H9 (cell line): ENCODE results near the gene CTCF. TPM values are rescaled to one million over a fixed set of nuclear protein-coding genes. Genes with fewer than 3 reads are reported as not detected.
A peak's percentile ranks its signal among the peaks of the same experiment; 100 is the strongest.

Experiments used
- DNase-seq: peaks from one replicate; pipeline ENCODE4 v3.0.0-alpha.2; 2017
- H2AFZ ChIP-seq: one replicate; pipeline ENCODE4 v1.6.1; 2013; ENCODE audit warnings: mild to moderate bottlenecking, low read length, control low read depth, moderate library complexity
- H2AK5ac ChIP-seq: 2 replicates; pipeline ENCODE4 v1.6.1; 2013; ENCODE audit warnings: low read length, control low read depth, mixed read lengths; ENCODE audit not compliant: insufficient read length
- H2BK120ac ChIP-seq: one replicate; pipeline ENCODE4 v1.6.1; 2013; ENCODE audit warnings: low read depth, mild to moderate bottlenecking, low read length, control low read depth, inconsistent platforms; ENCODE audit not compliant: poor library complexity, severe bottlenecking
- H2BK12ac ChIP-seq: 2 replicates; pipeline ENCODE4 v1.6.1; 2013; ENCODE audit warnings: low read length, control low read depth, mixed read lengths, low read depth; ENCODE audit not compliant: insufficient read length
- H2BK15ac ChIP-seq: 2 replicates; pipeline ENCODE4 v1.6.1; 2013; ENCODE audit warnings: low read depth, low read length, control low read depth
- H2BK20ac ChIP-seq: one replicate; pipeline ENCODE4 v1.6.1; 2013; ENCODE audit warnings: low read depth, mild to moderate bottlenecking, low read length, control low read depth, inconsistent platforms; ENCODE audit not compliant: poor library complexity, severe bottlenecking
- H2BK5ac ChIP-seq: 2 replicates; pipeline ENCODE4 v1.6.1; 2013; ENCODE audit warnings: low read length, control low read depth, mixed read lengths; ENCODE audit not compliant: insufficient read length
- H3K14ac ChIP-seq: 2 replicates; pipeline ENCODE4 v1.6.1; 2013; ENCODE audit warnings: low read length, control low read depth; ENCODE audit not compliant: insufficient read depth
- H3K18ac ChIP-seq: 2 replicates; pipeline ENCODE4 v1.6.1; 2013; ENCODE audit warnings: low read depth, mild to moderate bottlenecking, mixed read lengths, low read length, control low read depth; ENCODE audit not compliant: insufficient read length
- H3K23ac ChIP-seq: 2 replicates; pipeline ENCODE4 v1.6.1; 2013; ENCODE audit warnings: low read length, control low read depth, mixed read lengths, low read depth; ENCODE audit not compliant: insufficient read length
- H3K23me2 ChIP-seq: 2 replicates; pipeline ENCODE4 v1.6.1; 2013; ENCODE audit warnings: low read depth, mild to moderate bottlenecking, mixed read lengths, low read length, control low read depth; ENCODE audit not compliant: insufficient read length, poor library complexity, severe bottlenecking
- H3K27ac ChIP-seq: 2 replicates; pipeline ENCODE4 v1.5.1; 2013; ENCODE audit warnings: low read length, control low read depth, mixed read lengths, low read depth; ENCODE audit not compliant: insufficient read length
- H3K27me3 ChIP-seq: 2 replicates; pipeline ENCODE4 v1.6.1; 2013; ENCODE audit warnings: low read length, control low read depth, inconsistent platforms; ENCODE audit not compliant: insufficient read depth
- H3K4ac ChIP-seq: 2 replicates; pipeline ENCODE4 v1.6.1; 2013; ENCODE audit warnings: low read depth, mild to moderate bottlenecking, control low read depth, inconsistent platforms, low read length, moderate library complexity
- H3K4me1 ChIP-seq: 2 replicates; pipeline ENCODE4 v1.6.1; 2013; ENCODE audit warnings: low read length, control low read depth, inconsistent platforms; ENCODE audit not compliant: insufficient read depth
- H3K4me2 ChIP-seq: 2 replicates; pipeline ENCODE4 v1.6.1; 2013; ENCODE audit warnings: low read length, control low read depth, mixed read lengths; ENCODE audit not compliant: insufficient read length, insufficient read depth
- H3K56ac ChIP-seq: 2 replicates; pipeline ENCODE4 v1.6.1; 2013; ENCODE audit warnings: low read depth, mild to moderate bottlenecking, mixed read lengths, low read length, control low read depth; ENCODE audit not compliant: insufficient read length
- H3K79me1 ChIP-seq: 2 replicates; pipeline ENCODE4 v1.6.1; 2013; ENCODE audit warnings: low read depth, mild to moderate bottlenecking, moderate library complexity, low read length, control low read depth, inconsistent platforms; ENCODE audit not compliant: insufficient read depth, poor library complexity, severe bottlenecking
- H3K79me2 ChIP-seq: 2 replicates; pipeline ENCODE4 v1.6.1; 2013; ENCODE audit warnings: low read length, control low read depth, inconsistent platforms; ENCODE audit not compliant: insufficient read depth
- H3K9ac ChIP-seq: 2 replicates; pipeline ENCODE4 v1.6.1; 2013; ENCODE audit warnings: low read length, control low read depth, mixed read lengths; ENCODE audit not compliant: insufficient read length; ENCODE audit errors: extremely low read depth
- H3K9me3 ChIP-seq: one replicate; pipeline ENCODE4 v1.6.1; 2013; ENCODE audit warnings: low read depth, low read length, inconsistent platforms; ENCODE audit not compliant: control insufficient read depth
- H3T11ph ChIP-seq: one replicate; pipeline ENCODE4 v1.6.1; 2013; ENCODE audit warnings: mild to moderate bottlenecking, low read length, control low read depth, inconsistent platforms
- H4K20me1 ChIP-seq: one replicate; pipeline ENCODE4 v1.6.1; 2013; ENCODE audit not compliant: control insufficient read depth, insufficient read length, insufficient read depth
- H4K5ac ChIP-seq: 2 replicates; pipeline ENCODE4 v1.6.1; 2013; ENCODE audit warnings: low read depth, mild to moderate bottlenecking, mixed read lengths, low read length, control low read depth; ENCODE audit not compliant: insufficient read length
- H4K8ac ChIP-seq: replicated peaks from 2 replicates; pipeline ENCODE4 v1.6.1; 2013; ENCODE audit warnings: low read length, control low read depth, mixed read lengths, low read depth; ENCODE audit not compliant: insufficient read length
- H4K91ac ChIP-seq: 2 replicates; pipeline ENCODE4 v1.6.1; 2013; ENCODE audit warnings: low read depth, mild to moderate bottlenecking, moderate library complexity, mixed read lengths, low read length, control low read depth; ENCODE audit not compliant: insufficient read length
- H3K27ac Mint-ChIP-seq, 3 experiments: 2 replicates in 2 of 3; 3 replicates in 1 of 3; pipeline ENCODE4 v1.8.0; 2020 to 2021; ENCODE audit warnings: mixed read lengths in 3 of 3, mild to moderate bottlenecking in 1 of 3, moderate library complexity in 1 of 3
- H3K27me3 Mint-ChIP-seq: 2 replicates; pipeline ENCODE4 v1.8.0; 2021; ENCODE audit warnings: low read depth, mild to moderate bottlenecking, moderate library complexity, mixed read lengths
- H3K36me3 Mint-ChIP-seq, 3 experiments: 2 replicates in 2 of 3; 3 replicates in 1 of 3; pipeline ENCODE4 v1.8.0; 2020 to 2021; ENCODE audit warnings: low read depth in 3 of 3, mixed read lengths in 3 of 3; ENCODE audit not compliant: insufficient read depth in 1 of 3
- H3K4me1 Mint-ChIP-seq, 2 experiments: 2 replicates each; pipeline ENCODE4 v1.8.0; 2020; ENCODE audit warnings: mixed read lengths in 2 of 2
- H3K4me3 Mint-ChIP-seq, 2 experiments: 2 replicates in 1 of 2; 3 replicates in 1 of 2; pipeline ENCODE4 v1.8.0; 2020 to 2021; ENCODE audit warnings: mild to moderate bottlenecking in 2 of 2, mixed read lengths in 2 of 2, moderate library complexity in 1 of 2
- H3K9me3 Mint-ChIP-seq, 2 experiments: 2 replicates in 1 of 2; 3 replicates in 1 of 2; pipeline ENCODE4 v1.8.0; 2020; ENCODE audit warnings: mild to moderate bottlenecking in 2 of 2, mixed read lengths in 2 of 2, moderate library complexity in 1 of 2
- WGBS: extraction: QIAGEN DNeasy Blood & Tissue Kit; methylation state at CpG from one replicate; pipeline ENCODE4 v1.1.7; 2013; ENCODE audit warnings: missing lambda C conversion rate, low lambda C conversion rate, mixed read lengths; ENCODE audit not compliant: insufficient read length; ENCODE audit errors: extremely low coverage; 5-methylcytosine and 5-hydroxymethylcytosine counted together
- total RNA-seq: library from RNA; stranded (reverse); gene quantifications from 2 replicates; pipeline ENCODE4 v1.2.1, GENCODE V29; 2021
- TF ChIP-seq, protein P1 (sequence below): fragments of 200-600 bp; sonication (generic); conservative IDR thresholded peaks from 3 replicates; pipeline ENCODE4 v1.8.0; 2021; ENCODE audit warnings: antibody characterized with exemption, mild to moderate bottlenecking

Gene CTCF
- total RNA-seq, 1 experiment from 2014 or later, result 87.3 TPM

DNA sequence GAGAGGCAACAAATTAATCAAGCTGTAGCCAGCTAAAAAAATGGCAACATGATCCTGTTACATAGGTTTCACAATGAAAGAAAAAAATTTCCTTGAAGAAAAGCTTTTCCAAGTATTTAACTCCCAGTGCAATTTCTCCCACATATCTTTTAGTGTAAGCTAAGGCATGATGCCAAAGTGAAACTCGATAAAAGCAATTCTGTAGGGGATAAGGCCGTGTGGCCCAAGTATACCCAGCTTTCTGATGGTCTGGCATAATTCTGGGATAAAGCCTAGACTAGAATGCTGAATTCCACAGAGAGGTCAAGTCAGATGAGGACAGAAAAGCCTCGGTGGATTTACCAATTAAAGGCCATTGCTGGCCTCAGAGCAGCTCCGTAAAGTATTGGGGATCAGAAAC is 36.2 kb downstream of the CTCF start:
- Histone ChIP-seq H3K79me2 (peaks cover 9% of the 10 kb centered on the region; the same call in 1 of the 2 replicates), H3K4me2 (no peak overlapping the region), H2AK5ac (no peak overlapping the region), H4K5ac (no peak overlapping the region), H3K9ac (no peak overlapping the region), H2BK12ac (no peak overlapping the region), H2BK5ac (no peak overlapping the region), H4K20me1 (no peaks in the 10 kb centered on the region), H3K27me3 (no peaks in the 10 kb centered on the region), H4K8ac (no peak overlapping the region), H4K91ac (no peak overlapping the region), H3K27ac (no peak overlapping the region), H2AFZ (no peak overlapping the region), H3K23me2 (no peaks in the 10 kb centered on the region), H3K4me1 (peaks cover 9% of the 10 kb centered on the region), H3K9me3 (no peaks in the 10 kb centered on the region), H2BK120ac (no peak overlapping the region), H3K23ac (no peak overlapping the region), H3K79me1 (no peaks in the 10 kb centered on the region), H3T11ph (no peak overlapping the region), H3K14ac (no peak overlapping the region), H2BK20ac (no peak overlapping the region), H2BK15ac (no peak overlapping the region), H3K56ac (no peak overlapping the region), H3K4ac (no peak overlapping the region), H3K18ac (no peak overlapping the region)
- Mint-ChIP-seq H3K27me3 (no peaks in the 10 kb centered on the region), H3K27ac (peak overlapping the region in 2 of 3 experiments; percentile 35 to 84; a peak in 4 of 7 replicates), H3K4me3 (no peak overlapping the region), H3K36me3 (peaks cover 4 to 18% (median 12%) of the 10 kb centered on the region in 3 experiments; a peak in 5 of 7 replicates), H3K9me3 (no peaks in the 10 kb centered on the region), H3K4me1 (peaks cover 35 to 49% of the 10 kb centered on the region in 2 experiments)
- TF ChIP-seq, protein P1, sequence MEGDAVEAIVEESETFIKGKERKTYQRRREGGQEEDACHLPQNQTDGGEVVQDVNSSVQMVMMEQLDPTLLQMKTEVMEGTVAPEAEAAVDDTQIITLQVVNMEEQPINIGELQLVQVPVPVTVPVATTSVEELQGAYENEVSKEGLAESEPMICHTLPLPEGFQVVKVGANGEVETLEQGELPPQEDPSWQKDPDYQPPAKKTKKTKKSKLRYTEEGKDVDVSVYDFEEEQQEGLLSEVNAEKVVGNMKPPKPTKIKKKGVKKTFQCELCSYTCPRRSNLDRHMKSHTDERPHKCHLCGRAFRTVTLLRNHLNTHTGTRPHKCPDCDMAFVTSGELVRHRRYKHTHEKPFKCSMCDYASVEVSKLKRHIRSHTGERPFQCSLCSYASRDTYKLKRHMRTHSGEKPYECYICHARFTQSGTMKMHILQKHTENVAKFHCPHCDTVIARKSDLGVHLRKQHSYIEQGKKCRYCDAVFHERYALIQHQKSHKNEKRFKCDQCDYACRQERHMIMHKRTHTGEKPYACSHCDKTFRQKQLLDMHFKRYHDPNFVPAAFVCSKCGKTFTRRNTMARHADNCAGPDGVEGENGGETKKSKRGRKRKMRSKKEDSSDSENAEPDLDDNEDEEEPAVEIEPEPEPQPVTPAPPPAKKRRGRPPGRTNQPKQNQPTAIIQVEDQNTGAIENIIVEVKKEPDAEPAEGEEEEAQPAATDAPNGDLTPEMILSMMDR, result no peak
- DNase-seq, result no peak
- WGBS, result no CpG with 5 or more reads among the region's 4 CpGs
